ENCODE data around the gene SPTLC3.

The SPTLC3 gene

DNA sequence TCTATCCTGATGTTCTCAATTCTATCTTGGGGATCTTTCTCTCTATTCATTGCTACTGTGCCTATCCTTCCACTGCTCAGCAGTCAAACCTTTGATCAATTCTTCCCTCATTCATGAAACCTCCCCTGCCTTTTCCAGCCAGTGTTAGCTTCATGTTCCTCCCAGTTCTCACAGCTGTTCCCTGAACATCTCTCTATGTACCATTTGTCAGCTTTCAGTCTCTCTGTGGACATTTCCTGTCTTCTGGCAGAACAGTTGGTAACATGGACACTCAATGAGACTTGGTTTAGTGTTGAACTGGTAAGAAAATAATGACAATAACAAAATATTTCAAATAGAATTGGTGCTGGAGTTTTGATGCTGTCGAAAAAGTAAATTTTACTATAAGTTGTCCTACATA, 26.2 kb downstream of the SPTLC3 start:
- no peak for DNase-seq

- no peak for DNase-seq
These were observed 26.8 kb downstream of the SPTLC3 start for GRCh38 chr20:13035399-13036152.

GRCh38 chr20:13037727-13038126, 29.0 kb downstream of the SPTLC3 start:
- DNase-seq, result no peak

DNA sequence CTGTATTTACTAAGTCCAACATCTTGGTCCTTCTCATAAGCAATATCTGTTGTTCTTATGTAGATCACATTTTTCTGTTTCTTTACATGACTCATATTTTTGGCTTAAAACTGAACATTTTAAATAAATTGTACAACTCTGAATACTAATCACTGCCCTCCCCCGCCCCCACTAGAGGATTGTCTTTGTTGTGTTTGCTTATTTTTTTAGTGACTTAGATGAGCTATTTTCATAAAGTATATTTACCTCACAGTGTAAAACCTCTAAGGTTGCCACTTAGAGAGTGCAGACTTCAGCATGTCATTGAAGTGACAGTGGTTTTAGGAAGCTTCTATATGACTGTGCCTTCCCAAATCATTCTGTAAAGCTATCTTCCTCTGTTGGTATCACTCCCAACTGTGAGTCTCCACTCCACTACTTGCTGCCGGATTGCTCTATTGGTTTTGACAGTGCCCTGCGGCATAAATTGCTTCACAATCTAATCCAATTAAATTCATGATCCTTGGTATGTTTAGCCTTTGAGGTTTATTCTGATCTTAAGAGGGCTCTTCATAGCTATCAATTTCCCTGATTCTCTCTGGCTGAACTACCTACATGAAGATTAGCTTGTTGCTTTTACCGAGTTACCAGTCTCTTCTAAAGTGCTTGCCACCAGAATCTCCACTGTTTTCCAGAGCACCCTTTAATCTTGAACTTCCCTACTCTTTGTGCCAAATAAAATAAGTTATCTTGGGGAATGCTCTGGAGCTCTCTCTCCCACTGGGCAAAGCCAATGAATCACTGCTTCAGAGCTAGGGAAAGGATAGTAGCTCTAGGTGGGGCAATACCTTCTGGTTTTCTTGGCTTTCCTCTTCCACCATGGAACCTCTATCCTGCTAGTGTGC, 33.0 kb downstream of the SPTLC3 start:
- DNase-seq, result no peak

GRCh38 chr20:13042458-13042794, 33.7 kb downstream of the SPTLC3 start:
- DNase-seq, result no peak

GRCh38 chr20:13046409-13046808, 37.6 kb downstream of the SPTLC3 start:
- DNase-seq, result no peak

- DNase-seq, result no peak
These were observed 45.2 kb downstream of the SPTLC3 start for GRCh38 chr20:13054011-13054410.

DNA sequence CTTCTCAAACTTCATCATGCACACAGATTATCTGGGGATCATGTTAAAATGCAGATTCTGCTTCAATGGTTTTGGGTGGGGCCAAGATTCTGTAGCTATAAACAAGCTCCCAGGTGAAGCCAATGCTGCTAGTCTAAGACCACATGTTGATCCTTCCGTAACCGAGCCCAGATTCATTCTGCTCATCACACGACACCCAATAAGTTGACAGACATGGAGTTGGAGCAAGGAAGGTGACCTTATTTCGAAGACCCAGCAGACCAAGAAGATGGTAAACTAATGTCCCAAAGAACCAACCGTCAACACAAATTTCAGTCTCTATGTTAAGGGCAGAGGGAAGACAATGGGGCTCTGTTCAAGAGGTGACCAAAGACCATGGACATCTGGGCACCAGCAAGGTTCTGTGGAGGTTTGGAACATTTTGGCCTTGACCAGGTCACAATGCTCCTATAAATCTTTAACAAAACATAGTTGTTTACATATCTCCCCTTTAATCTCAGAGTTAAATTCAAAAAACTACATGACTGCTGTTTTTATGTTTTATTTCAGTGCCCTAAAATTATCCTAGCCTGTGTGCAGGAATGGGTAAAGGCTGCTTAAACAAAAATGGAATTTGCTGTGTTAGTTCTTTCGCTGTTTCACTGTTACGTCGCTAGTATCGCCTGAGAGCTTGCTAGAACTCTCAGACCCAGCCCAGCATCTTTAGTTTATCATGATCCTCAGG, 50.1 kb downstream of the SPTLC3 start:
- no peak for DNase-seq

DNA sequence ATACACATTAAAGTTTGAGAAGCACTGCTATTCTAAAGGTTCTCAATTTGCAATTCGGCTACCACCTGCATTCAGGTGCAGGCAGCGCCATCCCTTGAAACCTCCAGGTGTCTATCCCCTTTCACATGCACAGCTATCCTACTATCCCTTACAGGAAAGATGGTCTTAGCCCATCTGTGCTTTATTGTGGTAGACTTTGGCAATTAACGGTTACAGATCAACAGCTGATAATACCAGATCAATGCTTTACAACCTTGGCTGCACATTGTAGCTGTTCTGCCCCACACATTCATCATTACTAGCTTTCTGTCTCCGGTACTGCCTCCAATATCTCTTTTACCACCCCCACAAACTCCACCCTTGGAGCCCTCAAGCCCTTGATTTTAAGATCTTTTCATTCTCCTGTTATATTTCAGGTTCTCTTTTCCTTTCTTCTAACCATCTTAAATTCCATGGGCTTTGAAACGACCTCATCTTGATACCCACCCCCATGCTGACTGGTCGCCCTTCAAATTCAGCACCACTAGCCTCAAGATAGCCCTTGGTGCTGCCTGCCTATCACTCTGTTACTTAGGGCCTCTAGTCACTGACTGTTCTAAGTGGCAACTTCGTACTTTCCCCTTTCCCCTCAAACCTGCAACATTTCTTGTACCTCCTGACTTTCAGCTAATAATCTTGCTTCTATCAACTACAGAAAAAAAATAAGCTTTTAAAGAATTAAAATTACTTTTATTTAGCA, 50.8 kb downstream of the SPTLC3 start:
- DNase-seq, result no peak

GRCh38 chr20:13060327-13060726, 51.6 kb downstream of the SPTLC3 start:
- DNase-seq, result no peak

GRCh38 chr20:13061381-13061780, 52.6 kb downstream of the SPTLC3 start:
- DNase-seq, result no peak

DNA sequence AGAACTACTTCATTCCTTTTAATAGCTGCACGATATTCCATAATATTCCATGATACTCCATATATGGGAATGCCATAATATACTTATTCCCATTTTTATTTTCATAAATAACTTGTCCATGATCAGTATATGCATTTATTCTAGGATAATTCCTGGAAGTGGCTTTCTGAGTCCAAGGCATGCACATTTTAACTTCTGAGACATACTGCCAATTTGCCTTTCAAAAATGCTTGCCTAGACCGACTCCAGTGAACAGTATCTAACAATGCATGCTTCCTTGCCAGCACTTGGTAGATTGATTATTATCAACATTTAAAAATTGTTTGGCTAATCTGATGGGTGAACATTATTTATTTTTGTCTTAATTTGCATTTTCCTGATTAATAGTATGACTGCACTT, 54.0 kb downstream of the SPTLC3 start:
- no peak for DNase-seq

DNA sequence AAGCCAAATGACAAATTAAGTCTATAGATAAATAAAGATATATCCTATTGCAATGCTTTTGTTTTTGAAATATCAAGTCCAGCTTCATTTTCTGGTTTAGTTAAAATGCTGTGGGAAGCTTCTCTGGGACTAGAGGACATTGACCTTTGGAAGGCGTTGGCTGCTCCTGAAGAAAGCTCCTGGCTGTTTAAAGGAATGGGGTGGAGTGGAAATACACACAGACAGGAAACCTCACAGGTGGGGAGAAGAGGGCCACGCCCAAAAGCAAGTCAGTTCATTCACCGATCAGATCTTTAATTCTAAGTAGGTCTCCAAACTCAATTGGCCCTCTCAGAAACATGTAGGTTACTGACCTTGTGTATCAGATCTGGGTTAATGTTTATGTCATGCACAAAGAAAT, 59.6 kb downstream of the SPTLC3 start:
- no peak for DNase-seq

DNA sequence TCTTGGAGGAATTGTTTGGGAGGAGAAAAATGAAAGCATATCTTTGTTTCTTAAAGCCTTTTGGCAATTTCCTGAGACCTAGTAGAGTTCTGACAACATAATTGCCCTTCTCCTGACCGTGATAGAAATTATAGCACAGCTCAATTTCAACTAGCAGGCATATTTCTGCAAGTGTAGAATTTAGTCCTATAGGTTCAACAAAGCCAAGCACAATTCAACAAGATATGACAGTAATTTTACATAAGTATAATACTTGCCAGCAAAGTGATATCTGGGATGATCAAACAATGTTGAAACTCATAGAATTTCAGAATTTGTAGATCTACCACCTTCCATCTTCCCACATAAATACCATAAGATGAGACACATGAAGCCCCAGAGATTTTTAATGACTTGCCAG, 73.1 kb downstream of the SPTLC3 start:
- no peak for DNase-seq

- DNase-seq, result no peak
These were observed 73.6 kb downstream of the SPTLC3 start for GRCh38 chr20:13082378-13082777.

DNA sequence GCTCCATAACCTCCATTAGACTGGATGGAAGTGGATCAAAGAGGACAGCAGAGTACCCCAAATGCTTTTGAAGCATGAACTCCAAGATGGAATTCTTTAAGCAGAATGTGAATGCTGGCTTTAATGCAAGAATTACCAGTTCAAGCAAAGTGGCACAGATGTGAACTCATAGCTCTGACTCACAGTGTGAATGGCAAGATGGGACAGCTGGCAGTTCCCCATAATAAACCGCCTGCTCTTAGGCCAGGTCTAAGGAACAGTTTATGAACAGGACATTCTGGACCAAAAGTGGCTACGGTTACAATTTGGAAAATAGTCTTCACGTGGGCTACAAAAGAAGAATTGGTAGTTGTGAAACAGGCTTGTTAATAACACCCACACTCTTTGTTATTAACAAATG, 76.5 kb downstream of the SPTLC3 start:
- no peak for DNase-seq

DNA sequence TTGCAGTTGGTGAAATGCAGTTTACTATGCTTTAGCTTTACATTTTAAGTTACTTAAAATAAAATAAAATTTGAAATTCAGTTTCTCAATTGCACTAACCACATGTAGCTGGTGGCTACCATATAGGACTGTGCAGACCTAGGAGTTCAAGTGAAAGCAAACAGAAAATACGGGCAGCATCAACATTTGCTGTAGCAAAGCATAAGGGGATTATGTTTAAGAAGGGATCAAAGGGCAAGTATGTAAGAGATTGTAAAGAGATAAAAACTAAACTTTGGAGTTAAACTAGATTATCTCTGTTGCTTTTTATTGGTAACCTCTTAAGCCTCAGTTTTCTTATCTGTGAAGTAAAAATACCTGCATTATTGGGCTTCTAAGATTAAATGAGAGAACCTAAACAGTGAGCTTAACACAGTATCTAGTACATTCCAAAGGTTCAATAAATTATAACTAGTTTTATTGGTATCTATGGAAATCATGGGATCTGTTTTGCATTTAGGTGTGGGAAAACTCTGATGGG, 81.2 kb downstream of the SPTLC3 start:
- no peak for DNase-seq

- DNase-seq, result no peak
These were observed 83.3 kb downstream of the SPTLC3 start for GRCh38 chr20:13092111-13092510.

GRCh38 chr20:13094976-13095375, 86.2 kb downstream of the SPTLC3 start:
- DNase-seq, result no peak

GRCh38 chr20:13098720-13099355, 90.1 kb downstream of the SPTLC3 start:
- no peak for DNase-seq

DNA sequence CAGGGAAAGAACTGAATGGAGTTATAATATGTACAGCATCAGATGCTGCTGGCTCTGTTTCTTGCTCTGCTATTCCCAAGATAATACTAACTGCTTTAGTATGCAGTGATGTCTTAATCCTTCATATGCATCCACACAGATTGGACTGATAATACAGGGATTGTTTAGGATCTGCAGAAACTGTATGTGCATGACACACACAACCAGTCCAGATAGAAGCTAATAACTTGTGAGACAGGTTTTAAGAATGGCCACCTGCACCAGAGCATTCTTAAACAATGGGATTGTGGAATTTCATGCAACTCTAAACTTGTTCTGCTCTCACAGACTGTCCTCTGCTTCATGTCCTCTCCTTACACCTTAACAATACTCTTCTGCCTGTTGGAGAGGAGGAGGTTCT, 90.9 kb downstream of the SPTLC3 start:
- no peak for DNase-seq

- DNase-seq, result no peak
These were observed 92.5 kb downstream of the SPTLC3 start for GRCh38 chr20:13101276-13101675.
